HepG2 (cell line): ENCODE measurements around the gene SPRR2F.

Experiments
- KDM1A ChIP-seq: IDR thresholded peaks from 2 replicates; pipeline ENCODE4 v1.6.1; 2016; ENCODE audit warnings: missing compliant biosample characterization
- NKX3-1 ChIP-seq: sonication (generic); formaldehyde crosslinking; IDR thresholded peaks from 2 replicates; pipeline ENCODE4 v1.5.0; 2020; ENCODE audit warnings: missing genetic modification reagents
- NR1H2 ChIP-seq: sonication (generic); formaldehyde crosslinking; IDR thresholded peaks from 2 replicates; pipeline ENCODE4 v1.8.1; 2022; ENCODE audit warnings: low read depth, missing genetic modification reagents, borderline replicate concordance
- RELA ChIP-seq: sonication (generic); formaldehyde crosslinking; IDR thresholded peaks from 2 replicates; pipeline ENCODE4 v1.4.0; 2020; ENCODE audit warnings: missing genetic modification reagents
- ZNF660 ChIP-seq: sonication (generic); formaldehyde crosslinking; IDR thresholded peaks from 2 replicates; pipeline ENCODE4 v1.5.1; 2020; ENCODE audit warnings: mild to moderate bottlenecking, low read depth, missing genetic modification reagents, borderline replicate concordance
- ZNF83 ChIP-seq: sonication (generic); formaldehyde crosslinking; IDR thresholded peaks from 2 replicates; pipeline ENCODE4 v1.4.0; 2020; ENCODE audit warnings: missing genetic modification reagents, mild to moderate bottlenecking, borderline replicate concordance
- TF ChIP-seq, protein P1 (sequence below): sonication (generic); formaldehyde crosslinking; IDR thresholded peaks from 2 replicates; pipeline ENCODE4 v1.5.0; 2020; ENCODE audit warnings: mild to moderate bottlenecking, missing genetic modification reagents, moderate library complexity
- TF ChIP-seq, protein P2 (sequence below): sonication (generic); formaldehyde crosslinking; IDR thresholded peaks from 2 replicates; pipeline ENCODE4 v1.4.0; 2020; ENCODE audit warnings: missing genetic modification reagents, borderline replicate concordance

GRCh38 chr1:153087652-153088051 is 25.7 kb downstream of the SPRR2F start:
- TF ChIP-seq, protein P1, sequence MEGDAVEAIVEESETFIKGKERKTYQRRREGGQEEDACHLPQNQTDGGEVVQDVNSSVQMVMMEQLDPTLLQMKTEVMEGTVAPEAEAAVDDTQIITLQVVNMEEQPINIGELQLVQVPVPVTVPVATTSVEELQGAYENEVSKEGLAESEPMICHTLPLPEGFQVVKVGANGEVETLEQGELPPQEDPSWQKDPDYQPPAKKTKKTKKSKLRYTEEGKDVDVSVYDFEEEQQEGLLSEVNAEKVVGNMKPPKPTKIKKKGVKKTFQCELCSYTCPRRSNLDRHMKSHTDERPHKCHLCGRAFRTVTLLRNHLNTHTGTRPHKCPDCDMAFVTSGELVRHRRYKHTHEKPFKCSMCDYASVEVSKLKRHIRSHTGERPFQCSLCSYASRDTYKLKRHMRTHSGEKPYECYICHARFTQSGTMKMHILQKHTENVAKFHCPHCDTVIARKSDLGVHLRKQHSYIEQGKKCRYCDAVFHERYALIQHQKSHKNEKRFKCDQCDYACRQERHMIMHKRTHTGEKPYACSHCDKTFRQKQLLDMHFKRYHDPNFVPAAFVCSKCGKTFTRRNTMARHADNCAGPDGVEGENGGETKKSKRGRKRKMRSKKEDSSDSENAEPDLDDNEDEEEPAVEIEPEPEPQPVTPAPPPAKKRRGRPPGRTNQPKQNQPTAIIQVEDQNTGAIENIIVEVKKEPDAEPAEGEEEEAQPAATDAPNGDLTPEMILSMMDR (CRISPR knock-in tag): no peak
- TF ChIP-seq, protein P2, sequence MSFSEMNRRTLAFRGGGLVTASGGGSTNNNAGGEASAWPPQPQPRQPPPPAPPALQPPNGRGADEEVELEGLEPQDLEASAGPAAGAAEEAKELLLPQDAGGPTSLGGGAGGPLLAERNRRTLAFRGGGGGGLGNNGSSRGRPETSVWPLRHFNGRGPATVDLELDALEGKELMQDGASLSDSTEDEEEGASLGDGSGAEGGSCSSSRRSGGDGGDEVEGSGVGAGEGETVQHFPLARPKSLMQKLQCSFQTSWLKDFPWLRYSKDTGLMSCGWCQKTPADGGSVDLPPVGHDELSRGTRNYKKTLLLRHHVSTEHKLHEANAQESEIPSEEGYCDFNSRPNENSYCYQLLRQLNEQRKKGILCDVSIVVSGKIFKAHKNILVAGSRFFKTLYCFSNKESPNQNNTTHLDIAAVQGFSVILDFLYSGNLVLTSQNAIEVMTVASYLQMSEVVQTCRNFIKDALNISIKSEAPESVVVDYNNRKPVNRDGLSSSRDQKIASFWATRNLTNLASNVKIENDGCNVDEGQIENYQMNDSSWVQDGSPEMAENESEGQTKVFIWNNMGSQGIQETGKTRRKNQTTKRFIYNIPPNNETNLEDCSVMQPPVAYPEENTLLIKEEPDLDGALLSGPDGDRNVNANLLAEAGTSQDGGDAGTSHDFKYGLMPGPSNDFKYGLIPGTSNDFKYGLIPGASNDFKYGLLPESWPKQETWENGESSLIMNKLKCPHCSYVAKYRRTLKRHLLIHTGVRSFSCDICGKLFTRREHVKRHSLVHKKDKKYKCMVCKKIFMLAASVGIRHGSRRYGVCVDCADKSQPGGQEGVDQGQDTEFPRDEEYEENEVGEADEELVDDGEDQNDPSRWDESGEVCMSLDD (CRISPR knock-in tag): no peak
- TF ChIP-seq KDM1A (no peak), NKX3-1 (no peak), NR1H2 (CRISPR knock-in tag) (no peak), ZNF83 (CRISPR knock-in tag) (no peak), RELA (CRISPR knock-in tag) (no peak), ZNF660 (CRISPR knock-in tag) (no peak)
